Peyer's patch (tissue), 4 donors: ENCODE data around the gene PBOV1. TPM values are rescaled to one million over a fixed set of nuclear protein-coding genes. Genes with fewer than 3 reads are reported as not detected.

ENCODE experiments used
- DNase-seq, 3 donors: peaks; one replicate each; pipeline ENCODE4 v3.0.0-alpha.2; 2017 to 2019
- H3K27ac ChIP-seq, 4 donors: fragments of 200-600 bp; sonication (generic); one replicate each; pipeline ENCODE4 v1.5.1; 2016 to 2019
- H3K27me3 ChIP-seq, 2 donors: fragments of 200-600 bp; sonication (generic); one replicate each; pipeline ENCODE4 v1.5.1; 2019
- H3K36me3 ChIP-seq, 3 donors: fragments of 200-600 bp; sonication (generic); one replicate each; pipeline ENCODE4 v1.5.1; 2016 to 2019
- H3K4me1 ChIP-seq, 4 donors: fragments of 200-600 bp; sonication (generic); one replicate each; pipeline ENCODE4 v1.5.1; 2016 to 2019
- H3K4me3 ChIP-seq, 4 donors: fragments of 200-600 bp; sonication (generic); 1 replicate in 3 of 4; 2 replicates in 1 of 4; pipeline ENCODE4 v1.5.1; 2016 to 2019; ENCODE audit warnings: mild to moderate bottlenecking in 1 of 4
- H3K9me3 ChIP-seq, 4 donors: fragments of 200-600 bp; sonication (generic); one replicate each; pipeline ENCODE4 v1.5.1; 2016 to 2019; ENCODE audit warnings: mild to moderate bottlenecking in 1 of 4
- CTCF ChIP-seq, 6 experiments: fragments of 450-650 bp in 4 of 6; fragments of 200-600 bp in 2 of 6; sonication (generic) in 1 of 6; IDR thresholded peaks; one replicate each; pipeline ENCODE4 v1.5.1; 2017 to 2019; ENCODE audit warnings: antibody characterized with exemption in 6 of 6, mild to moderate bottlenecking in 3 of 6, moderate library complexity in 1 of 6
- POLR2A ChIP-seq, 2 donors: fragments of 450-650 bp; IDR thresholded peaks; one replicate each; pipeline ENCODE4 v1.5.1; 2017; ENCODE audit warnings: antibody characterized with exemption in 2 of 2, mild to moderate bottlenecking in 2 of 2, moderate library complexity in 2 of 2
- total RNA-seq, 4 donors: library from RNA; depleted of rRNA; stranded (reverse); fragments of >200 nt; gene quantifications; one replicate each; pipeline ENCODE4 v1.1.0, GENCODE V29; 2016

PBOV1 gene
- total RNA-seq, 4 donors from 2014 or later: not detected

GRCh38 chr6:138250053-138250452 lies 31.8 kb upstream of the PBOV1 start:
- no peak overlapping the region for H3K4me3 ChIP-seq
- DNase-seq: no peak
- no peaks in the 10 kb centered on the region for H3K36me3 ChIP-seq
- no peak for TF ChIP-seq CTCF (IDR thresholded peaks at IDR 0.05)
- no peak for TF ChIP-seq POLR2A (IDR thresholded peaks at IDR 0.05)
- H3K27ac ChIP-seq: no peak overlapping the region
- no peaks in the 10 kb centered on the region for H3K9me3 ChIP-seq
- no peaks in the 10 kb centered on the region for H3K4me1 ChIP-seq
- no peaks in the 10 kb centered on the region for H3K27me3 ChIP-seq

GRCh38 chr6:138248878-138249277 lies 30.6 kb upstream of the PBOV1 start:
- no peak for DNase-seq
- Histone ChIP-seq H3K9me3 (no peaks in the 10 kb centered on the region), H3K27me3 (no peaks in the 10 kb centered on the region), H3K27ac (no peak overlapping the region), H3K36me3 (no peaks in the 10 kb centered on the region), H3K4me1 (no peaks in the 10 kb centered on the region), H3K4me3 (no peak overlapping the region)
- TF ChIP-seq POLR2A (IDR thresholded peaks at IDR 0.05): no peak
- no peak for TF ChIP-seq CTCF (IDR thresholded peaks at IDR 0.05)

- Histone ChIP-seq H3K27me3 (no peaks in the 10 kb centered on the region), H3K4me1 (no peaks in the 10 kb centered on the region), H3K9me3 (no peaks in the 10 kb centered on the region), H3K27ac (no peak overlapping the region), H3K4me3 (no peak overlapping the region), H3K36me3 (no peaks in the 10 kb centered on the region)
- no peak for DNase-seq
- no peak for TF ChIP-seq POLR2A (IDR thresholded peaks at IDR 0.05)
- TF ChIP-seq CTCF (IDR thresholded peaks at IDR 0.05): no peak
Measured at GRCh38 chr6:138248011-138248410, 29.7 kb upstream of the PBOV1 start.

GRCh38 chr6:138246650-138247440 lies 28.6 kb upstream of the PBOV1 start:
- no peak for DNase-seq
- Histone ChIP-seq H3K27ac (no peak overlapping the region), H3K9me3 (no peaks in the 10 kb centered on the region), H3K36me3 (no peaks in the 10 kb centered on the region), H3K4me1 (no peaks in the 10 kb centered on the region), H3K4me3 (no peak overlapping the region), H3K27me3 (no peaks in the 10 kb centered on the region)
- TF ChIP-seq POLR2A (IDR thresholded peaks at IDR 0.05) (no peak), CTCF (IDR thresholded peaks at IDR 0.05) (no peak)

- no peak for DNase-seq
- H3K9me3 ChIP-seq: no peaks in the 10 kb centered on the region
- no peak overlapping the region for H3K4me3 ChIP-seq
- H3K27me3 ChIP-seq: no peaks in the 10 kb centered on the region
- H3K36me3 ChIP-seq: no peaks in the 10 kb centered on the region
- H3K4me1 ChIP-seq: no peaks in the 10 kb centered on the region
- H3K27ac ChIP-seq: no peak overlapping the region
- TF ChIP-seq POLR2A (IDR thresholded peaks at IDR 0.05) (no peak), CTCF (IDR thresholded peaks at IDR 0.05) (no peak)
Measured at GRCh38 chr6:138245751-138246150, 27.5 kb upstream of the PBOV1 start.
